Stomach (tissue), 19 donors: ENCODE results near the gene TEX26. TPM values are rescaled to one million over a fixed set of nuclear protein-coding genes. Genes with fewer than 3 reads are reported as not detected.

Source experiments
- DNase-seq, 2 donors: peaks; one replicate each; pipeline versions ENCODE4 v3.0.0 to v3.0.0-alpha.2; 2013 to 2019
- H3K27ac ChIP-seq, 5 donors: fragments of 200-600 bp in 4 of 5; sonication (generic) in 4 of 5; one replicate each; pipeline ENCODE4 v1.5.1; 2013 to 2019; ENCODE audit warnings: mild to moderate bottlenecking in 1 of 5, moderate library complexity in 1 of 5
- H3K27me3 ChIP-seq, 3 donors: fragments of 200-600 bp; sonication (generic); one replicate each; pipeline ENCODE4 v1.5.1; 2017 to 2019; ENCODE audit warnings: mixed run types in 1 of 3
- H3K36me3 ChIP-seq, 4 donors: fragments of 200-600 bp; sonication (generic); 1 replicate in 3 of 4; 2 replicates in 1 of 4; pipeline ENCODE4 v1.5.1; 2016 to 2019
- H3K4me1 ChIP-seq, 4 donors: fragments of 200-600 bp; sonication (generic); one replicate each; pipeline ENCODE4 v1.5.1; 2016 to 2019
- H3K4me3 ChIP-seq, 4 donors: fragments of 200-600 bp; sonication (generic) in 3 of 4; one replicate each; pipeline ENCODE4 v1.5.1; 2016 to 2019; ENCODE audit warnings: mild to moderate bottlenecking in 1 of 4
- H3K9me3 ChIP-seq, 4 donors: fragments of 200-600 bp; sonication (generic); one replicate each; pipeline ENCODE4 v1.5.1; 2016 to 2019
- EP300 ChIP-seq: sonication (generic); formaldehyde crosslinking; IDR thresholded peaks from one replicate; pipeline ENCODE4 v1.6.1; 2017; ENCODE audit warnings: antibody characterized with exemption
- POLR2A ChIP-seq, 4 donors: fragments of 450-650 bp; IDR thresholded peaks; one replicate each; pipeline ENCODE4 v1.6.1; 2016; ENCODE audit warnings: antibody characterized with exemption in 4 of 4, control low read depth in 2 of 4, mild to moderate bottlenecking in 1 of 4, moderate library complexity in 1 of 4
- POLR2AphosphoS5 ChIP-seq, 3 donors: sonication (generic); formaldehyde crosslinking; IDR thresholded peaks; one replicate each; pipeline ENCODE4 v1.6.1; 2016; ENCODE audit warnings: antibody characterized with exemption in 3 of 3
- WGBS, 5 donors: extraction: QIAGEN DNeasy Blood & Tissue Kit in 3 of 5; methylation state at CpG; one replicate each; pipeline versions ENCODE4 v1.1.5 to v1.1.7; 2013 to 2018; 5-methylcytosine and 5-hydroxymethylcytosine counted together
- intact Hi-C: fragments of 100-400 bp; cut with DNase I; formaldehyde crosslinking; loops from one replicate; pipeline ENCODE4 v1.15.1; 2023; ENCODE audit warnings: low total_unique reads
- long read RNA-seq, 10 donors: transcript quantifications; one replicate each; lab custom pipeline, GENCODE V29; 2026
- polyA plus RNA-seq, 3 donors: library from polyadenylated mRNA; stranded (reverse); fragments of 200-250 nt; gene quantifications; one replicate each; pipeline ENCODE4 v1.2.3, GENCODE V29; 2013
- total RNA-seq, 5 donors: library from RNA; depleted of rRNA; stranded (reverse); fragments of >200 nt; gene quantifications; one replicate each; pipeline versions ENCODE4 v1.1.0 to v1.2.3, GENCODE V29; 2014 to 2016
- TF ChIP-seq, protein P1 (sequence below), 7 experiments: fragments of 450-650 bp in 4 of 7; fragments of 200-600 bp in 3 of 7; sonication (generic) in 3 of 7; IDR thresholded peaks; one replicate each; pipeline ENCODE4 v1.5.1; 2016 to 2019; ENCODE audit warnings: antibody characterized with exemption in 7 of 7, control low read depth in 2 of 7, mild to moderate bottlenecking in 1 of 7
- donor health status: healthy with polysubstance abuse.
- donor health status: Bipolar disorder and iron deficiency.
- donor health status: healthy.

Gene TEX26
- total RNA-seq (not detected), polyA plus RNA-seq (under 1 TPM in 1 of 3 donors, not detected in 2; 0.50 TPM)
- long read RNA-seq, donor 1 = 0 reads
- long read RNA-seq, donor 2 = 0 reads
- long read RNA-seq, donor 3 = 0 reads
- long read RNA-seq, donor 4 = 0 reads
- long read RNA-seq, donor 5 = 0 reads
- long read RNA-seq, donor 6 = 0 reads
- long read RNA-seq, donor 7 = 0 reads
- long read RNA-seq, donor 8 = 0 reads
- long read RNA-seq, donor 9 = 0 reads
- long read RNA-seq, donor 10 = 0 reads

- intact Hi-C loops = no loop called here
- TF ChIP-seq, protein P1, sequence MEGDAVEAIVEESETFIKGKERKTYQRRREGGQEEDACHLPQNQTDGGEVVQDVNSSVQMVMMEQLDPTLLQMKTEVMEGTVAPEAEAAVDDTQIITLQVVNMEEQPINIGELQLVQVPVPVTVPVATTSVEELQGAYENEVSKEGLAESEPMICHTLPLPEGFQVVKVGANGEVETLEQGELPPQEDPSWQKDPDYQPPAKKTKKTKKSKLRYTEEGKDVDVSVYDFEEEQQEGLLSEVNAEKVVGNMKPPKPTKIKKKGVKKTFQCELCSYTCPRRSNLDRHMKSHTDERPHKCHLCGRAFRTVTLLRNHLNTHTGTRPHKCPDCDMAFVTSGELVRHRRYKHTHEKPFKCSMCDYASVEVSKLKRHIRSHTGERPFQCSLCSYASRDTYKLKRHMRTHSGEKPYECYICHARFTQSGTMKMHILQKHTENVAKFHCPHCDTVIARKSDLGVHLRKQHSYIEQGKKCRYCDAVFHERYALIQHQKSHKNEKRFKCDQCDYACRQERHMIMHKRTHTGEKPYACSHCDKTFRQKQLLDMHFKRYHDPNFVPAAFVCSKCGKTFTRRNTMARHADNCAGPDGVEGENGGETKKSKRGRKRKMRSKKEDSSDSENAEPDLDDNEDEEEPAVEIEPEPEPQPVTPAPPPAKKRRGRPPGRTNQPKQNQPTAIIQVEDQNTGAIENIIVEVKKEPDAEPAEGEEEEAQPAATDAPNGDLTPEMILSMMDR (IDR thresholded peaks at IDR 0.05) = no peak
- TF ChIP-seq POLR2AphosphoS5 (IDR thresholded peaks at IDR 0.05) (no peak), EP300 (no peak)
- DNase-seq = peak in 1 of 2 donors; percentile 68
- Histone ChIP-seq H3K4me3 (no peak within 1 kb of the TSS), H3K27ac (no peak within 1 kb of the TSS), H3K27me3 (peaks cover 0 to 46% (median 7%) of the 10 kb centered on the region in 3 donors), H3K4me1 (no peaks in the 10 kb centered on the region), H3K9me3 (peaks cover 0 to 3% (median under 1%) of the 10 kb centered on the region in 4 donors), H3K36me3 (no peaks in the 10 kb centered on the region)
- 26 to 37% (median 27%) methylated on average over 25 to 32 of the region's 32 CpGs for WGBS, 5 donors
Observed at GRCh38 chr13:30932481-30933353, at the start of gene TEX26. TEX26 (plus strand) TSS chr13:30932656; CDS start chr13:30932716, 60 bp downstream.

GRCh38 chr13:30882996-30883766 lies 49.3 kb upstream of the TEX26 start:
- no peak overlapping the region for H3K27ac ChIP-seq
- H3K4me3 ChIP-seq = no peak overlapping the region
- 77 to 83% (median 79%) methylated on average over 13 of the region's 13 CpGs for WGBS, 5 donors
- DNase-seq = no peak
- peaks cover 0 to 19% (median 8%) of the 10 kb centered on the region in 4 donors for H3K4me1 ChIP-seq
- no peak for TF ChIP-seq POLR2AphosphoS5 (IDR thresholded peaks at IDR 0.05)
- TF ChIP-seq EP300 = no peak
- TF ChIP-seq, protein P1 (IDR thresholded peaks at IDR 0.05) = no peak
- TF ChIP-seq POLR2A (IDR thresholded peaks at IDR 0.05) = no peak
- intact Hi-C loops = no loop called here
- no peaks in the 10 kb centered on the region for H3K27me3 ChIP-seq
- H3K36me3 ChIP-seq = no peaks in the 10 kb centered on the region
- H3K9me3 ChIP-seq = peaks cover 0 to 5% (median 2%) of the 10 kb centered on the region in 4 donors

DNA sequence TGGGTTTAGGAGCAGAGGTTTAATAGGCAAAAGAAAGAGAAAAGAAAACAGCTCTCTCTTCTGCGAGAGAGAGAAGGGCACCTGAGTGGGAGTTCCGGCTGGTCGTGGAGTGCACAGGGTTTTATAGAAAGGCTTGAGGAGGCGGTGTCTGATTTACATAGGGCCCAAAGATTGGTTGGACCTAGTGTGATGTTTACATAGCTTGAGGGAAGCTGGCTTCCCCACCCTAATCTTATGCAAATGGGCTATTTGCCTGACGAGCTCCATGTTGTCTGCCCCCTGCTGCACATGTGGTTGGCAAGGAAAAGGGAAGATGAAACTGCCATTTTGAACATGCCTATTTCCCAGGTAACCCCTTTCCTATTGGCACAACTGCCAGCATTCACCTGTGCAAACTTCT lies 47.9 kb upstream of the TEX26 start:
- peaks cover 0 to 11% (median 4%) of the 10 kb centered on the region in 4 donors for H3K9me3 ChIP-seq
- no peak overlapping the region for H3K4me3 ChIP-seq
- H3K27ac ChIP-seq = no peak overlapping the region
- TF ChIP-seq, protein P1 (IDR thresholded peaks at IDR 0.05) = no peak
- TF ChIP-seq EP300 (no peak), POLR2A (IDR thresholded peaks at IDR 0.05) (no peak), POLR2AphosphoS5 (IDR thresholded peaks at IDR 0.05) (no peak)
- intact Hi-C loops = no loop called here
- 75 to 90% (median 86%) methylated on average over 5 of the region's 5 CpGs for WGBS, 5 donors
- H3K36me3 ChIP-seq = no peaks in the 10 kb centered on the region
- DNase-seq = no peak
- peaks cover 0 to 19% (median 8%) of the 10 kb centered on the region in 4 donors for H3K4me1 ChIP-seq
- no peaks in the 10 kb centered on the region for H3K27me3 ChIP-seq

GRCh38 chr13:30889196-30889690 lies 43.2 kb upstream of the TEX26 start:
- no peak for TF ChIP-seq POLR2A (IDR thresholded peaks at IDR 0.05)
- TF ChIP-seq EP300 = no peak
- TF ChIP-seq, protein P1 (IDR thresholded peaks at IDR 0.05) = no peak
- no peak for TF ChIP-seq POLR2AphosphoS5 (IDR thresholded peaks at IDR 0.05)
- 85 to 98% (median 94%) methylated on average over 3 of the region's 3 CpGs for WGBS, 5 donors

More at GRCh38 chr13:30889196-30889690, 43.2 kb upstream of the TEX26 start:
- no peak overlapping the region for H3K27ac ChIP-seq
- peaks cover 0 to 11% (median 4%) of the 10 kb centered on the region in 4 donors for H3K9me3 ChIP-seq
- H3K27me3 ChIP-seq = no peaks in the 10 kb centered on the region
- H3K36me3 ChIP-seq = no peaks in the 10 kb centered on the region
- intact Hi-C loops = no loop called here
- H3K4me3 ChIP-seq = no peak overlapping the region
- no peak for DNase-seq
- no peaks in the 10 kb centered on the region for H3K4me1 ChIP-seq
